ENCODE data around the gene LY6G6C.

LY6G6C gene

GRCh38 chr6:31722173-31722572, 627 bp upstream of the LY6G6C start:
- no peak for DNase-seq (ENCODE audit: low spot score)
- Histone ChIP-seq H3K27ac (ENCODE audit: poor library complexity, severe bottlenecking) (no peak overlapping the region), H3K4me3 (ENCODE audit: severe bottlenecking) (no peak overlapping the region), H3K36me3 (ENCODE audit: low read depth) (no peaks in the 10 kb centered on the region), H3K27me3 (ENCODE audit: insufficient read depth, poor library complexity, severe bottlenecking) (no peaks in the 10 kb centered on the region), H3K9me3 (ENCODE audit: severe bottlenecking) (no peaks in the 10 kb centered on the region), H3K4me1 (ENCODE audit: insufficient read depth, poor library complexity, severe bottlenecking) (peaks cover 16% of the 10 kb centered on the region)
- no peak for TF ChIP-seq CTCF (IDR thresholded peaks at IDR 0.05; ENCODE audit: poor library complexity, severe bottlenecking)
- no peak for ATAC-seq (ENCODE audit: low read depth)

DNA sequence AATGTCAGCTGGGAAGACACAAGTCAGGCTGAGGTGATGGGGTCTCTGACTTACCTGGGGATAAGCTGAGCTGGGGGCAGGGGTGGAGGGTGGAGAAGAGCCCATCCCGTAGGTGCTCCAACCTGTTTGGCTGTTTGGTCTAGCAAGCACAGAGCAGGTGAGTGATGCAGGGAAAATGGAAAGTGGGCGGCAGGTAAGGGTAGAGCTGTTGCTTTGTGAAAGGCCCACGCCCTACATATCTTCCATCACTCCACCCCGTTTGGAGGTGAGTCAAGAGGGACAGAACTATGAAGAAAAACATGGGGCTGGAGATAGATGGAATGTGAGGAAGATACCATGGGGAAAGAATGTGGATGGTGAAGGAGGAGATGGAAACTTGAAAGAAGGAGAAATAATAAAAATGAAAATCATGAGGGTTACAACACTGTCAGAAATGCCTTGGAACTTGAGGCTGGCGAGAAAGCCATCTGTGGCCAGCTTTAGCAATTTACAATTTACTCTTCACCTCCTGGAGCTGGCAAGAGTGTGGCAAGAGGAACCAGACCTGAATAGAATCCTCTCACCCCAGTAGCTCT, 1.3 kb downstream of the LY6G6C start:
- Histone ChIP-seq H3K4me1 (ENCODE audit: insufficient read depth, poor library complexity, severe bottlenecking) (peaks cover 16% of the 10 kb centered on the region), H3K9me3 (ENCODE audit: severe bottlenecking) (no peaks in the 10 kb centered on the region), H3K4me3 (ENCODE audit: severe bottlenecking) (no peak overlapping the region), H3K27me3 (ENCODE audit: insufficient read depth, poor library complexity, severe bottlenecking) (no peaks in the 10 kb centered on the region), H3K27ac (ENCODE audit: poor library complexity, severe bottlenecking) (no peak overlapping the region), H3K36me3 (ENCODE audit: low read depth) (no peaks in the 10 kb centered on the region)
- TF ChIP-seq CTCF (IDR thresholded peaks at IDR 0.05; ENCODE audit: poor library complexity, severe bottlenecking) = no peak
- DNase-seq (ENCODE audit: low spot score) = no peak
- peak; percentile 44; the same call in 2 of the 3 replicates for ATAC-seq (ENCODE audit: low read depth)

DNA sequence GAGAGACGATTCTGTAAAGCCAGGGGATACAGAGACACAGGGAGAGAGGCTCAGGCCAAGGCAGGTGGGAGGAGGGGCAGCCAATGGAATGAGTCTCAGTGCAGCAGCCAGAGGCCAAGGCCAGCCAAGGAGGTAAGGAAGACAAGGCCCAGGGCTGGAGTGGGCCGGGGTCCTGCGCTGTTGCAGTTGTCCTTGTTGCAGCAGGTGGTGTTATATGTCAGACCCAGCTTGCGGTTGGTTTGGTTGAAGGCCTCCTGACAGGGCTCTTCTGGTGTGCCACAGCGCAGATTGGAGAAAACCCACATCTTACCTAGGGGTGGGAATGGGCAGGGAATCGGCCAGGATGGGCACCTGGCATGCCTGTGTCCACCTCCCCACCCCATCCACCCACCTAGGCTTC, 2.5 kb downstream of the LY6G6C start:
- TF ChIP-seq CTCF (IDR thresholded peaks at IDR 0.05; ENCODE audit: poor library complexity, severe bottlenecking) = no peak
- H3K36me3 ChIP-seq (ENCODE audit: low read depth) = no peaks in the 10 kb centered on the region
- H3K9me3 ChIP-seq (ENCODE audit: severe bottlenecking) = no peaks in the 10 kb centered on the region
- DNase-seq (ENCODE audit: low spot score) (no peak), ATAC-seq (ENCODE audit: low read depth) (no peak)
- H3K4me1 ChIP-seq (ENCODE audit: insufficient read depth, poor library complexity, severe bottlenecking) = peaks cover 16% of the 10 kb centered on the region
- H3K4me3 ChIP-seq (ENCODE audit: severe bottlenecking) = no peak overlapping the region
- no peaks in the 10 kb centered on the region for H3K27me3 ChIP-seq (ENCODE audit: insufficient read depth, poor library complexity, severe bottlenecking)
- H3K27ac ChIP-seq (ENCODE audit: poor library complexity, severe bottlenecking) = peak overlapping the region; percentile 39

GRCh38 chr6:31718265-31718664, 3.3 kb downstream of the LY6G6C start:
- H3K4me1 ChIP-seq (ENCODE audit: insufficient read depth, poor library complexity, severe bottlenecking) = peaks cover 16% of the 10 kb centered on the region
- TF ChIP-seq CTCF (IDR thresholded peaks at IDR 0.05; ENCODE audit: poor library complexity, severe bottlenecking) = no peak
- DNase-seq (ENCODE audit: low spot score) (no peak), ATAC-seq (ENCODE audit: low read depth) (peak; percentile 81)
- peak overlapping the region; percentile 39 for H3K27ac ChIP-seq (ENCODE audit: poor library complexity, severe bottlenecking)
- no peaks in the 10 kb centered on the region for H3K27me3 ChIP-seq (ENCODE audit: insufficient read depth, poor library complexity, severe bottlenecking)
- no peaks in the 10 kb centered on the region for H3K9me3 ChIP-seq (ENCODE audit: severe bottlenecking)
- no peak overlapping the region for H3K4me3 ChIP-seq (ENCODE audit: severe bottlenecking)
- no peaks in the 10 kb centered on the region for H3K36me3 ChIP-seq (ENCODE audit: low read depth)

- Histone ChIP-seq H3K27ac (ENCODE audit: poor library complexity, severe bottlenecking) (peak overlapping the region; percentile 39), H3K27me3 (ENCODE audit: insufficient read depth, poor library complexity, severe bottlenecking) (no peaks in the 10 kb centered on the region), H3K4me1 (ENCODE audit: insufficient read depth, poor library complexity, severe bottlenecking) (peaks cover 16% of the 10 kb centered on the region), H3K36me3 (ENCODE audit: low read depth) (no peaks in the 10 kb centered on the region), H3K9me3 (ENCODE audit: severe bottlenecking) (no peaks in the 10 kb centered on the region), H3K4me3 (ENCODE audit: severe bottlenecking) (no peak overlapping the region)
- peak; percentile 25 for TF ChIP-seq CTCF (IDR thresholded peaks at IDR 0.05; ENCODE audit: poor library complexity, severe bottlenecking)
- DNase-seq (ENCODE audit: low spot score) (no peak), ATAC-seq (ENCODE audit: low read depth) (peak; percentile 40; the same call in 1 of the 3 replicates)
Observed at GRCh38 chr6:31717499-31718222, 3.9 kb downstream of the LY6G6C start.

Data from RWPE2 (cell line).